Measurements from ENCODE around the gene NFATC2. TPM values are rescaled to one million over a fixed set of nuclear protein-coding genes. Genes with fewer than 3 reads are reported as not detected.
A peak's percentile ranks its signal among the peaks of the same experiment; 100 is the strongest.
"Not testable (repeated sequence)": the region's sequence is repeated elsewhere in the genome, so short reads cannot be mapped to it uniquely, and the experiment has no call there.

NFATC2 gene
- polyA plus RNA-seq, 2 donors = 0.75 to 0.90 TPM

DNA sequence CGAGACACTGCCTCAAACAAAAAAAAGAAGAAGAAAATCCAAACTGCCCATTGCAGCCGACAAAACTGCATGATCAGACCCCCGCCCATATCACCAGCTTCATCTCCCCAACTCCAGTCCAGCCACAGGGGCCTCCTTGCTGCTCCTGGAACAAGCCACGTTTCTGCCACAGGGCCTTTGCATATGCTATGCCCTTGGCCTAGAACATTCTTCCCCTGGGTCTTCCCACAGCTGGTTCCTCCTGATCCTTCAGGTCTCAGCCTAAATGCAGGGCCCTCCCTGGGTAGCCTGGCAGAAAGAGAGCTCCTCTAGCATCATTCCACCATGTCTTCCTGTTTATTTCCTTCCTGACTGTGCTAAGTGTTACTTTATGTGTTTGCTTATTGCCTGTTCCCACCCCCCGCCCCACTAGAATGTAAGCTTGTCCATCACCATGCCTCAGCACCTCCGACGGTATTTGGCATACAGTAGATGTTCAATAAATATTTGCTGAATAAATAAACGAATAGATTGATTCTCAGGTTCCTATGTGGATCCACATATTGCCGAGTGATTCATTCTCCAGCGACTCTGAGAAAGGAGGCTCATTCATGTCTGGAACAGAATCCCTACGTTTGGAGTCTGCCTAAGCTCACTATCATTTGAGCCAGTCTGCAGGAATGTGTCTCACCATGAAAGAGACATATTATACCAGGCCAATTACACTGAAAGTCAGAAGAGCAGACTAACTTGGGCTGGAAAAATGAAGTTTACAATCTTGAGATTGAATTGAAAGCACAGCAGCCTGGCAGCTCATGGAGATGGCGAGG lies 56.1 kb downstream of the NFATC2 start:
- WGBS, 2 donors = 84 to 91% methylated on average over 12 of the region's 12 CpGs
- Histone ChIP-seq H3K27me3 (ENCODE audit: control insufficient read depth in 1 of 2, insufficient read depth in 2 of 2, low read length in 2 of 2) (no peaks in the 10 kb centered on the region), H3K9me3 (ENCODE audit: control insufficient read depth in 2 of 2, insufficient read depth in 1 of 2, low read depth in 1 of 2, low read length in 1 of 2) (no peaks in the 10 kb centered on the region)

GRCh38 chr20:51484831-51485230 lies 57.7 kb downstream of the NFATC2 start:
- H3K36me3 ChIP-seq (ENCODE audit: control insufficient read depth in 2 of 2, insufficient read depth in 2 of 2, low read length in 1 of 2) = no peaks in the 10 kb centered on the region
- peaks cover 0 to 3% of the 10 kb centered on the region in 2 donors for H3K4me1 ChIP-seq (ENCODE audit: control insufficient read depth in 2 of 2, insufficient read depth in 2 of 2, low read length in 1 of 2)
- 96 to 98% methylated on average over 4 of the region's 4 CpGs for WGBS, 2 donors

More for the DNA sequence above, 56.1 kb downstream of the NFATC2 start:
- Histone ChIP-seq H3K4me3 (ENCODE audit: low read depth in 1 of 2, low read length in 2 of 2) (no peak overlapping the region), H3K4me1 (ENCODE audit: control insufficient read depth in 2 of 2, insufficient read depth in 2 of 2, low read length in 1 of 2) (peaks cover 0 to 3% of the 10 kb centered on the region in 2 donors), H3K27ac (ENCODE audit: low read depth in 2 of 2, low read length in 1 of 2) (no peak overlapping the region), H3K36me3 (ENCODE audit: control insufficient read depth in 2 of 2, insufficient read depth in 2 of 2, low read length in 1 of 2) (no peaks in the 10 kb centered on the region)

DNA sequence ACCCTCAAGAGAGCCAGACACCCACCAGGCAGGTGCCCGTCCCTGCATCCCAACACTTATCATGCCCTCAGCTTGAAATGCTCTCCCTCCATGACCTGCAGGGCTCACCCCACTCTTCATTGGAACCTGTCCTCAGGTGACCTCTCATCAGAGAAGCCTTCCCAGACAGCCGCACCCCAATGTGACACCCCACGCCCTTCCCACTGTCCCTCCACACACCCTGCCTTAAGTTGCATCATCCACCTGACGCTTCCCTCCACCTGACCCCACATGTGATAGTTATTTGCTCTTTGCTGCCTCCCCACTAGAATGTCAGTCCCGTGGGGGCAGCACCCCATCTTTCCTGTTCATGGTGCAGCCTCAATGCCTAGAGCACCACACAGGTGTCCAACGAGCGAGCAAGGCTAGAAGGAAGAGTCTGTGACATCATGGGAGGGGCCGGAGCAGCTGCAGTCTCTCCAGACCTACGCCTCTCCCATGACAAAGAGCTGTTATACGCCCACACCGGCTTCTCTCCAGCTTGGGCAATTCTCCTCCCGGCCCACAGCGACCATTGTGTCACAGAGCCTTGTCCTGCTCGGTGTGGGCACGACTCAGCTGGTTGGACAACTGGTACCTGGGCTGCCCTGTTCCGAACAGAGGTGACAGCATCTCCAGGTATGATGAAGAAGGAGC lies 58.2 kb downstream of the NFATC2 start:
- peaks cover 0 to 3% of the 10 kb centered on the region in 2 donors for H3K4me1 ChIP-seq (ENCODE audit: control insufficient read depth in 2 of 2, insufficient read depth in 2 of 2, low read length in 1 of 2)
- WGBS, 2 donors = 81 to 86% methylated on average over 16 of the region's 16 CpGs
- H3K27me3 ChIP-seq (ENCODE audit: control insufficient read depth in 1 of 2, insufficient read depth in 2 of 2, low read length in 2 of 2) = no peaks in the 10 kb centered on the region
- H3K4me3 ChIP-seq (ENCODE audit: low read depth in 1 of 2, low read length in 2 of 2) = no peak overlapping the region
- H3K27ac ChIP-seq (ENCODE audit: low read depth in 2 of 2, low read length in 1 of 2) = peak overlapping the region in 1 of 2 donors; percentile 43
- H3K36me3 ChIP-seq (ENCODE audit: control insufficient read depth in 2 of 2, insufficient read depth in 2 of 2, low read length in 1 of 2) = no peaks in the 10 kb centered on the region
- no peaks in the 10 kb centered on the region for H3K9me3 ChIP-seq (ENCODE audit: control insufficient read depth in 2 of 2, insufficient read depth in 1 of 2, low read depth in 1 of 2, low read length in 1 of 2)

More at GRCh38 chr20:51484831-51485230, 57.7 kb downstream of the NFATC2 start:
- Histone ChIP-seq H3K27ac (ENCODE audit: low read depth in 2 of 2, low read length in 1 of 2) (no peak overlapping the region), H3K9me3 (ENCODE audit: control insufficient read depth in 2 of 2, insufficient read depth in 1 of 2, low read depth in 1 of 2, low read length in 1 of 2) (no peaks in the 10 kb centered on the region), H3K27me3 (ENCODE audit: control insufficient read depth in 1 of 2, insufficient read depth in 2 of 2, low read length in 2 of 2) (no peaks in the 10 kb centered on the region), H3K4me3 (ENCODE audit: low read depth in 1 of 2, low read length in 2 of 2) (no peak overlapping the region)

GRCh38 chr20:51482836-51483473 lies 59.6 kb downstream of the NFATC2 start:
- Histone ChIP-seq H3K36me3 (ENCODE audit: control insufficient read depth in 2 of 2, insufficient read depth in 2 of 2, low read length in 1 of 2) (no peaks in the 10 kb centered on the region), H3K27ac (ENCODE audit: low read depth in 2 of 2, low read length in 1 of 2) (no peak overlapping the region), H3K27me3 (ENCODE audit: control insufficient read depth in 1 of 2, insufficient read depth in 2 of 2, low read length in 2 of 2) (no peaks in the 10 kb centered on the region), H3K9me3 (ENCODE audit: control insufficient read depth in 2 of 2, insufficient read depth in 1 of 2, low read depth in 1 of 2, low read length in 1 of 2) (no peaks in the 10 kb centered on the region), H3K4me1 (ENCODE audit: control insufficient read depth in 2 of 2, insufficient read depth in 2 of 2, low read length in 1 of 2) (peaks cover 0 to 5% of the 10 kb centered on the region in 2 donors), H3K4me3 (ENCODE audit: low read depth in 1 of 2, low read length in 2 of 2) (no peak overlapping the region)
- WGBS, 2 donors = 86 to 93% methylated on average over 15 of the region's 15 CpGs

DNA sequence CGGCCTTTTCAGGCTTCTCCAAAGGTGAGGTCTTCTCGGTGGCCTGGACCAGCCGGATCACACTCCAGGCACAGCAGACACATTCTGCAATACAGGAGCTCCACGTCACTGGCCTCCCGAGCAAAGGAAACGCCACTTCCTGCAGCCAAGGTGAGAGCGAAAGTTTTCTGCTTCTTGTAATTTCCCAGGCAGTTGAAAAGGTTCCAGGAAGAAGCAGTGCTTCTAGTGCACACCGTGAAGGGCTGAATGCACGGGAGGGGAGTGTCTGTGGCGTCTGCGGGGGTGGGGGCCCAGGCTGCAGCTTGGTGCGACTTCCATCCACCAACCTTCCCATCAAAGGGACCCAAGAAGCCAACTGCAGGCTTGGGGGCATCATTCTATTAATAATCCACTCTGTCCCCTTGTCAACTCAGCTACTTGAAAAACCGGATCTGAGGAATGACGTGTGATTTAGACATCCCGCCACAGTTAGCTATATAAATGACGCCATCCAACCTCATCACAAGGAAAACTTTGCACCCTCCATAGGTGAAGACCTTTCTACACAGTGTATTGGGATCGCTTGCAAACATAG lies 61.1 kb downstream of the NFATC2 start:
- H3K4me1 ChIP-seq (ENCODE audit: control insufficient read depth in 2 of 2, insufficient read depth in 2 of 2, low read length in 1 of 2) = peaks cover 0 to 5% of the 10 kb centered on the region in 2 donors
- H3K9me3 ChIP-seq (ENCODE audit: control insufficient read depth in 2 of 2, insufficient read depth in 1 of 2, low read depth in 1 of 2, low read length in 1 of 2) = no peaks in the 10 kb centered on the region
- WGBS, 2 donors = 48 to 54% methylated on average over 17 of the region's 17 CpGs
- H3K27ac ChIP-seq (ENCODE audit: low read depth in 2 of 2, low read length in 1 of 2) = peak overlapping the region in 1 of 2 donors; percentile 27
- no peaks in the 10 kb centered on the region for H3K36me3 ChIP-seq (ENCODE audit: control insufficient read depth in 2 of 2, insufficient read depth in 2 of 2, low read length in 1 of 2)
- H3K4me3 ChIP-seq (ENCODE audit: low read depth in 1 of 2, low read length in 2 of 2) = no peak overlapping the region
- H3K27me3 ChIP-seq (ENCODE audit: control insufficient read depth in 1 of 2, insufficient read depth in 2 of 2, low read length in 2 of 2) = no peaks in the 10 kb centered on the region

DNA sequence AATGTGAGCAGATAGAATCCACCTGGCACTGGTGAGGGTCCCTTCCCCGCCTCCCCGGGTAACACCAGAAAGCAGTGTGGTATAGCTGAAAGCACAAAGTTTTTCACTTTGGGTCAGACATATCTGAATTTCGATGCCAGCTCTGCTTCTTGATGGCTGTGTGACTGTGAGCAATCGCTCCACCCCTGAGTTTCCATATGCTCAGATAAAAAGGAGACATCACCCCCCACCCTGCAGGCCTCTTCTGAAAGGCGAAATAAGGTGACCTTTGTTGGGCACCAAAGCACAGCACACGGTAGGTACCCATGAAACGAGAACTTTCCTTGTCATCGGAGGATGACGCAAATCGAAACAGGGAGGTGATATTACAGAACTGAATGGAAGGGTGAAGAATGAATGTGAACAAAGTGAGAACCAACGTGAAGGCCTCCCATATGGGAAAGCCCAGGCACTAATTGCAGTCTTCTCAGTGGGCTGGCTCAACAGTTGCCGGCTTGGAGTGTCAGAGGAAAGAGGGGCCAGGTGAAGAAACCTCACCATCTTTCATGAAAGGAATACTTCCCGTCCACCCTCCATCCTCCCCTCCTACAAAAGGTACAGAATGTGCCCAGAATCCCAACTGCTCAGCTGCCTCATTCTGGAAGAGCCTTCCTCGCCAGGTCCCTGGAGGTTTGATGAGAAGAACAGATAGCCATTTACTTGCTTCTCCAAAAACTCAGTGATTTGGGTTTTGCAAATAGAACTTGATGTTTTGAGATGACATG lies 61.8 kb downstream of the NFATC2 start:
- Histone ChIP-seq H3K27me3 (ENCODE audit: control insufficient read depth in 1 of 2, insufficient read depth in 2 of 2, low read length in 2 of 2) (no peaks in the 10 kb centered on the region), H3K36me3 (ENCODE audit: control insufficient read depth in 2 of 2, insufficient read depth in 2 of 2, low read length in 1 of 2) (no peaks in the 10 kb centered on the region), H3K27ac (ENCODE audit: low read depth in 2 of 2, low read length in 1 of 2) (no peak overlapping the region), H3K4me3 (ENCODE audit: low read depth in 1 of 2, low read length in 2 of 2) (no peak overlapping the region), H3K9me3 (ENCODE audit: control insufficient read depth in 2 of 2, insufficient read depth in 1 of 2, low read depth in 1 of 2, low read length in 1 of 2) (no peaks in the 10 kb centered on the region), H3K4me1 (ENCODE audit: control insufficient read depth in 2 of 2, insufficient read depth in 2 of 2, low read length in 1 of 2) (peaks cover 0 to 5% of the 10 kb centered on the region in 2 donors)
- 76 to 83% methylated on average over 14 of the region's 14 CpGs for WGBS, 2 donors

DNA sequence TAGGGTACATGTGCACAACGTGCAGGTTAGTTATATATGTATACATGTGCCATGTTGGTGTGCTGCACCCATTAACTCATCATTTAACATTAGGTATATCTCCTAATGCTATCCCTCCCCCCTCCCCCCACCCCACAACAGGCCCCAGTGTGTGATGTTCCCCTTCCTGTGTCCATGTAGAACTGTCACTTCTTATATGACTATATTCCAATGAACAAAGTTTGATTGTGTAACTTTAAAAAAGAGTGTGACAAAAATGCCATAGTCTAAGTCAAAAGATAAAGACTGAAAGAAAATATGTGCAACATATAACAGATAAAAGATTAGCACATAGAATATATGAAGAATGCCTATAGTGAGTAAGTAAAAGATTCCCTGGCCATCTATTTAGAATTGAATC lies 66.4 kb downstream of the NFATC2 start:
- WGBS, 2 donors = 40% methylated on average over 1 of the region's 1 CpG; no CpG with 5 or more reads in 1 of the 2 donors

GRCh38 chr20:51473771-51474170 lies 68.7 kb downstream of the NFATC2 start:
- no peaks in the 10 kb centered on the region for H3K9me3 ChIP-seq (ENCODE audit: control insufficient read depth in 2 of 2, insufficient read depth in 1 of 2, low read depth in 1 of 2, low read length in 1 of 2)
- 95 to 96% methylated on average over 19 of the region's 19 CpGs for WGBS, 2 donors
- no peak overlapping the region for H3K27ac ChIP-seq (ENCODE audit: low read depth in 2 of 2, low read length in 1 of 2)
- H3K4me1 ChIP-seq (ENCODE audit: control insufficient read depth in 2 of 2, insufficient read depth in 2 of 2, low read length in 1 of 2) = peaks cover 0 to 2% of the 10 kb centered on the region in 2 donors
- no peaks in the 10 kb centered on the region for H3K36me3 ChIP-seq (ENCODE audit: control insufficient read depth in 2 of 2, insufficient read depth in 2 of 2, low read length in 1 of 2)
- no peak overlapping the region for H3K4me3 ChIP-seq (ENCODE audit: low read depth in 1 of 2, low read length in 2 of 2)
- H3K27me3 ChIP-seq (ENCODE audit: control insufficient read depth in 1 of 2, insufficient read depth in 2 of 2, low read length in 2 of 2) = no peaks in the 10 kb centered on the region

More for the DNA sequence above, 66.4 kb downstream of the NFATC2 start:
- H3K27me3 ChIP-seq (ENCODE audit: control insufficient read depth in 1 of 2, insufficient read depth in 2 of 2, low read length in 2 of 2); H3K27ac ChIP-seq (ENCODE audit: low read depth in 2 of 2, low read length in 1 of 2); H3K4me1 ChIP-seq (ENCODE audit: control insufficient read depth in 2 of 2, insufficient read depth in 2 of 2, low read length in 1 of 2); H3K36me3 ChIP-seq (ENCODE audit: control insufficient read depth in 2 of 2, insufficient read depth in 2 of 2, low read length in 1 of 2); H3K4me3 ChIP-seq (ENCODE audit: low read depth in 1 of 2, low read length in 2 of 2); H3K9me3 ChIP-seq (ENCODE audit: control insufficient read depth in 2 of 2, insufficient read depth in 1 of 2, low read depth in 1 of 2, low read length in 1 of 2): not testable (repeated sequence)

- H3K36me3 ChIP-seq (ENCODE audit: control insufficient read depth in 2 of 2, insufficient read depth in 2 of 2, low read length in 1 of 2) = no peaks in the 10 kb centered on the region
Observed at GRCh38 chr20:51473256-51473655, 69.3 kb downstream of the NFATC2 start.

More at GRCh38 chr20:51473256-51473655, 69.3 kb downstream of the NFATC2 start:
- WGBS, 2 donors = 97 to 99% methylated on average over 4 of the region's 4 CpGs
- Histone ChIP-seq H3K9me3 (ENCODE audit: control insufficient read depth in 2 of 2, insufficient read depth in 1 of 2, low read depth in 1 of 2, low read length in 1 of 2) (no peaks in the 10 kb centered on the region), H3K4me1 (ENCODE audit: control insufficient read depth in 2 of 2, insufficient read depth in 2 of 2, low read length in 1 of 2) (no peaks in the 10 kb centered on the region), H3K4me3 (ENCODE audit: low read depth in 1 of 2, low read length in 2 of 2) (no peak overlapping the region), H3K27me3 (ENCODE audit: control insufficient read depth in 1 of 2, insufficient read depth in 2 of 2, low read length in 2 of 2) (no peaks in the 10 kb centered on the region), H3K27ac (ENCODE audit: low read depth in 2 of 2, low read length in 1 of 2) (no peak overlapping the region)
